Activated T-cell treated with anti-CD3 and anti-CD28 coated beads, Interleukin-2, amount 50 U/mL, for 24 hours (primary cell): ENCODE measurements around the gene MACF1.

ENCODE experiments used
- DNase-seq: peaks from one replicate; pipeline ENCODE4 v3.0.0-alpha.2; 2020
- H3K27ac Mint-ChIP-seq: 2 replicates; pipeline ENCODE4 v1.8.0; 2020; ENCODE audit warnings: mild to moderate bottlenecking, mixed read lengths
- H3K27me3 Mint-ChIP-seq: 2 replicates; pipeline ENCODE4 v1.8.0; 2020; ENCODE audit warnings: mixed read lengths
- H3K36me3 Mint-ChIP-seq: 2 replicates; pipeline ENCODE4 v1.8.0; 2020; ENCODE audit warnings: low read depth, mixed read lengths
- H3K4me1 Mint-ChIP-seq: 2 replicates; pipeline ENCODE4 v1.8.0; 2020; ENCODE audit warnings: low read depth, mixed read lengths
- H3K4me3 Mint-ChIP-seq: 2 replicates; pipeline ENCODE4 v1.8.0; 2020; ENCODE audit warnings: mild to moderate bottlenecking, moderate library complexity, mixed read lengths
- H3K9me3 Mint-ChIP-seq: 2 replicates; pipeline ENCODE4 v1.8.0; 2020; ENCODE audit warnings: mixed read lengths

MACF1 gene

DNA sequence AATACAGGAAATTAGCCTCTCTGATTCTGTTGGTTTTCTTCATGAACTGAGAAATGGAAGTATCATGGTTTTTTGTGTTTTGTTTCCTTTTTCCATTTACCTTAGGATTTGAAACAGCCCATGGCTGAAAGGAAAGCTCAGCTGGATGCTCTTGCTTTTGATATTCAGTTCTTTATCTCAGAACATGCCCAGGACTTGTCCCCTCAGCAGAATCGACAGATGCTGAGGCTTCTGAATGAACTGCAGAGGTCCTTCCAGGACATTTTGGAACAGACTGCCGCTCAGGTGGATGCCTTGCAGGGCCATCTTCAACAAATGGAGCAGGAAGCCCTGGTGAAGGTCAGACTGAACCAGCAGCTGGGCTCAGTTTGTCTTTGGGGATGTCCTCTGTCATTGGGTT, 142.4 kb downstream of the MACF1 start:
- no peak for DNase-seq
- Mint-ChIP-seq H3K9me3 (no peaks in the 10 kb centered on the region), H3K36me3 (peaks cover 87% of the 10 kb centered on the region), H3K27ac (peak overlapping the region; percentile 51), H3K27me3 (no peaks in the 10 kb centered on the region), H3K4me3 (no peak overlapping the region), H3K4me1 (peaks cover 2% of the 10 kb centered on the region)

DNA sequence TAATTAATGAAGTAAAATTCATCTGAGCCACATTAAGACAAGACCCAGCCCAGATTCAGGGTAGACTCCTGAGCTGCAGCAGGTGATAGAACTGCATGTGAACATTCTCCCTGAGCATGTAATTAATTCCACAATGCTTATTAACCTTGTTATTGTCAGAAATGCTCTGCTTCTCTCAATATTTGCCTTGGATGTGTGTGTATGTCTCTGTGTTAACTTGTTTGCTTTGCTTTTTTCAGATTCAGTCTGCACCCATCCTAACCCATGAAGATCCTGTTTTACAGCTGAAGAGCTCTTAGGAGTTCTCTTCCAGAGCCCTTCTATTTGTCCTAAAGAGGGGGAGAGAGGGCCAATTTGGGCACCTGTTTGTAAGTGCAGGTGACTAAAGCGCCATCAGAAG, 143.8 kb downstream of the MACF1 start:
- Mint-ChIP-seq H3K27ac (peak overlapping the region; percentile 5), H3K36me3 (peaks cover 86% of the 10 kb centered on the region), H3K27me3 (no peaks in the 10 kb centered on the region)

GRCh38 chr1:39352881-39353280, 148.4 kb downstream of the MACF1 start:
- Mint-ChIP-seq H3K4me3 (no peak overlapping the region), H3K27ac (peak overlapping the region; percentile 77), H3K27me3 (no peaks in the 10 kb centered on the region), H3K4me1 (peaks cover 2% of the 10 kb centered on the region), H3K36me3 (peaks cover 95% of the 10 kb centered on the region), H3K9me3 (no peaks in the 10 kb centered on the region)
- no peak for DNase-seq

More for the DNA sequence above, 143.8 kb downstream of the MACF1 start:
- no peak for DNase-seq
- Mint-ChIP-seq H3K4me3 (no peak overlapping the region), H3K4me1 (peaks cover 2% of the 10 kb centered on the region), H3K9me3 (no peaks in the 10 kb centered on the region)

- DNase-seq: no peak
- Mint-ChIP-seq H3K4me1 (peaks cover 2% of the 10 kb centered on the region), H3K27ac (peak overlapping the region; percentile 22), H3K27me3 (no peaks in the 10 kb centered on the region), H3K36me3 (peaks cover 95% of the 10 kb centered on the region), H3K9me3 (no peaks in the 10 kb centered on the region), H3K4me3 (no peak overlapping the region)
Measured at GRCh38 chr1:39354572-39354971, 150.1 kb downstream of the MACF1 start.

DNA sequence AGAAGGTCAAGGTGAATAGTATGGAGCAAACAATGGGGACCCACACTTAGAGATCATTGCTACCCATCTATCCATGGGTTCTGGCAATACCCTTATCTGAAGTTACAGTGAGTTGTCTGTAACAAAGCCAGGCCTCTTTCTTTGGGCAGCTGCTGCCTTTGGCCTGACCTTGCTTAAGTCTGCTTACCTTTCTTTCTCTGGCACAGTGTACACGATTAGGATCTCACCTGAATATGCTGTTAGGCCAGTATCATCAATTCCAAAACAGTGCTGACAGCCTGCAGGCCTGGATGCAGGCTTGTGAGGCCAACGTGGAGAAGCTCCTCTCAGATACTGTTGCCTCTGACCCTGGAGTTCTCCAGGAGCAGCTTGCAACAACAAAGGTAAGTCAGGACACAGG, 154.0 kb downstream of the MACF1 start:
- peak overlapping the region; percentile 72 for H3K27ac Mint-ChIP-seq

GRCh38 chr1:39359028-39359570, 154.6 kb downstream of the MACF1 start:
- no peak overlapping the region for H3K4me3 Mint-ChIP-seq
- peaks cover 91% of the 10 kb centered on the region for H3K36me3 Mint-ChIP-seq
- H3K27me3 Mint-ChIP-seq: no peaks in the 10 kb centered on the region
- no peak for DNase-seq
- no peaks in the 10 kb centered on the region for H3K4me1 Mint-ChIP-seq
- H3K9me3 Mint-ChIP-seq: no peaks in the 10 kb centered on the region
- H3K27ac Mint-ChIP-seq: peak overlapping the region; percentile 54

More for the DNA sequence above, 154.0 kb downstream of the MACF1 start:
- Mint-ChIP-seq H3K9me3 (no peaks in the 10 kb centered on the region), H3K4me3 (no peak overlapping the region), H3K36me3 (peaks cover 91% of the 10 kb centered on the region), H3K4me1 (no peaks in the 10 kb centered on the region), H3K27me3 (no peaks in the 10 kb centered on the region)
- no peak for DNase-seq

DNA sequence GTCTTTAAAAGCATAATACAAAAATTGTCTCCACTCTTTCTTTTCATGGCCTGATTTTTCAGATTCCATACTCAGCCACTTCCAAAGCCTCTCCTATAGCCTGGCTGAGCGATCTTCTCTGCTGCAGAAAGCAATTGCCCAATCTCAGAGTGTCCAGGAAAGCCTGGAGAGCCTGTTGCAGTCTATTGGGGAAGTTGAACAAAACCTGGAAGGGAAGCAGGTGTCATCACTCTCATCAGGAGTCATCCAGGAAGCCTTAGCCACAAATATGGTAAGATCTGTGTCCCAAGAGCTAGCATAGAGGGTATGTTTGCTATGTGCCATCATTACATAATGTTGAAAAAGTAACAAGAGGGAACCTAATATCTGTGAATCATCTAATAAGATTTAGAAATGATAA, 156.2 kb downstream of the MACF1 start:
- Mint-ChIP-seq H3K4me3 (no peak overlapping the region), H3K9me3 (no peaks in the 10 kb centered on the region), H3K27me3 (no peaks in the 10 kb centered on the region), H3K27ac (peak overlapping the region; percentile 46), H3K4me1 (no peaks in the 10 kb centered on the region), H3K36me3 (peaks cover 86% of the 10 kb centered on the region)
- DNase-seq: no peak

GRCh38 chr1:39361446-39361845, 157.0 kb downstream of the MACF1 start:
- no peaks in the 10 kb centered on the region for H3K4me1 Mint-ChIP-seq
- H3K27me3 Mint-ChIP-seq: no peaks in the 10 kb centered on the region
- H3K4me3 Mint-ChIP-seq: no peak overlapping the region
- peaks cover 87% of the 10 kb centered on the region for H3K36me3 Mint-ChIP-seq
- DNase-seq: no peak
- H3K9me3 Mint-ChIP-seq: no peaks in the 10 kb centered on the region
- H3K27ac Mint-ChIP-seq: peak overlapping the region; percentile 46

DNA sequence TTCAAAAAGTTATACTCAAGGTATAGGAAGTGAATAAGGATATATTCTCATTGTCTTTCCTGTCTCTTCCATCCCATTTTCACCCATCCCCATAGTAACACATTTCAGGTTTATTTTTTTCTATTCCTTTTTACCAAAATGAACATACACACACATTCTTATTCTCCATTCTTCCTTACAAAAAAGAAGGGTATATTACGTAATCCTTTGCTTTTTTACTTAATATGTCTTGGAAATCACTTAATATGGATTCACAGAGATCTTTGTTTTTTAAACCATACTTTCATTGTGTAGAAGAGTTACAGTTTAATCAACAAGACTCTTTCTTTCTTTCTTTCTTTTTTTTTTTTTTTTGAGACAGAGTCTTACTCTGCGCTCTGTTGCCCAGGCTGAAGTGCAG, 158.8 kb downstream of the MACF1 start:
- DNase-seq: no peak
- H3K36me3 Mint-ChIP-seq: peaks cover 84% of the 10 kb centered on the region
- no peaks in the 10 kb centered on the region for H3K9me3 Mint-ChIP-seq
- H3K4me3 Mint-ChIP-seq: no peak overlapping the region
- no peak overlapping the region for H3K27ac Mint-ChIP-seq
- H3K27me3 Mint-ChIP-seq: no peaks in the 10 kb centered on the region
- H3K4me1 Mint-ChIP-seq: no peaks in the 10 kb centered on the region

DNA sequence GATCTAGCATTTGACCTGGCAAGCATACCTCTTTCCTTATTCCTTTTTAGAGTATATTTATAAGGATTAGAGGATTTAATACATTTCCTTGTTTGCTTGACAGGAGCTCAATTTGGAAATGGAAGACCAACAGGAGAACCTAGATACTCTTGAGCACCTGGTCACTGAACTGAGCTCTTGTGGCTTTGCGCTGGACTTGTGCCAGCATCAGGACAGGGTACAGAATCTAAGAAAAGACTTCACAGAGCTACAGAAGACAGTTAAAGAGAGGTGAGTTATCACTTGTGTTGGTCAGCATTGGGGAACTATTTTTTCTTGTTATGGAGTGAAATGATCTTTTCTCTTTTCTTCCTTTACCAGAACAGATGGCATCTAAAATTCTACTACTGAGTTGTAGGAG, 163.6 kb downstream of the MACF1 start:
- no peak for DNase-seq
- no peaks in the 10 kb centered on the region for H3K4me1 Mint-ChIP-seq
- no peaks in the 10 kb centered on the region for H3K27me3 Mint-ChIP-seq
- no peaks in the 10 kb centered on the region for H3K9me3 Mint-ChIP-seq
- peaks cover 89% of the 10 kb centered on the region for H3K36me3 Mint-ChIP-seq
- H3K27ac Mint-ChIP-seq: no peak overlapping the region
- H3K4me3 Mint-ChIP-seq: no peak overlapping the region

DNA sequence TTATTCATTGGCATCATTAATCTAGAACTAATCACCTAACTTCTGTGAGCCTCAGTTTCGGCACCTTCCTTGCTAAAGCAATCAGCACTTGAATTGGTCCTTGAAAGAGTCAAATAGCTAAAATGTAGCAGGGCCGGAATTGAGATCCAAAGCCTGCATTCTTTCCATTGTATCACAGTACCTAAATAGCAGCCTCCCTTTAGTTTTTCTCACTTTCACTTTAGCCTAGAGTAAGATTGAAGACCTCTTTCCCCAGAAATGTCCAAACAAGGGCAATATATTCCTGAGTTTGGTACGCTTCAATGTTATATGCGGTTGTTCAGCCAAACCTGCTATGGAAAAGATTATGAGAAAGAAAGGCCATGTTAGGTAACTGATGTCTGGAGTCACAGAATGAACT, 165.1 kb downstream of the MACF1 start:
- H3K27me3 Mint-ChIP-seq: no peaks in the 10 kb centered on the region
- H3K4me1 Mint-ChIP-seq: no peaks in the 10 kb centered on the region
- no peak overlapping the region for H3K27ac Mint-ChIP-seq
- H3K36me3 Mint-ChIP-seq: peaks cover 92% of the 10 kb centered on the region
- H3K9me3 Mint-ChIP-seq: no peaks in the 10 kb centered on the region
- H3K4me3 Mint-ChIP-seq: no peak overlapping the region
- DNase-seq: no peak

- no peak for DNase-seq
- no peak overlapping the region for H3K4me3 Mint-ChIP-seq
- peaks cover 89% of the 10 kb centered on the region for H3K36me3 Mint-ChIP-seq
Measured at GRCh38 chr1:39370602-39371001, 166.1 kb downstream of the MACF1 start.

DNA sequence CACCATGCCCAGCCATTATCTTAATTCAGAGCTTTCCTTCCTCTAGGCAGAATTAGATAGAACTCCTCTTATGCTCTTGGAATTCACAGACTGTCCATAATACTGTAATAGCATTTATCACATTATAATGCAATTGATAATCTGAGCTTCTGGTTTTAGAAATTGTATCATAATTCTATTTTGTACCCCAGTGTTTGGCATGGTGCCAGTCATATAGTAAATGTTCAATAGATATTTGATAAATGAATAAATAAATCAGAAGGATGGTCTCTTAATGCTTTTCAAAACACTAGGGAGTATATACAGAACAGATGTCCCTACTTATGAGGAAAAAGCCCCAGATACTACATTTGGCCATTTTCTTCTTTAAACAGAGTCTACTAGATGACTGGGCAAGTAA, 167.6 kb downstream of the MACF1 start:
- no peaks in the 10 kb centered on the region for H3K9me3 Mint-ChIP-seq
- peaks cover 82% of the 10 kb centered on the region for H3K36me3 Mint-ChIP-seq
- H3K27ac Mint-ChIP-seq: no peak overlapping the region
- H3K4me3 Mint-ChIP-seq: no peak overlapping the region
- H3K4me1 Mint-ChIP-seq: no peaks in the 10 kb centered on the region
- H3K27me3 Mint-ChIP-seq: no peaks in the 10 kb centered on the region
- no peak for DNase-seq

More at GRCh38 chr1:39370602-39371001, 166.1 kb downstream of the MACF1 start:
- peak overlapping the region; percentile 23 for H3K27ac Mint-ChIP-seq
- H3K9me3 Mint-ChIP-seq: no peaks in the 10 kb centered on the region
- no peaks in the 10 kb centered on the region for H3K27me3 Mint-ChIP-seq
- no peaks in the 10 kb centered on the region for H3K4me1 Mint-ChIP-seq

- no peaks in the 10 kb centered on the region for H3K9me3 Mint-ChIP-seq
- H3K4me3 Mint-ChIP-seq: no peak overlapping the region
- peaks cover 70% of the 10 kb centered on the region for H3K36me3 Mint-ChIP-seq
- H3K27ac Mint-ChIP-seq: no peak overlapping the region
- no peak for DNase-seq
- H3K27me3 Mint-ChIP-seq: no peaks in the 10 kb centered on the region
- H3K4me1 Mint-ChIP-seq: no peaks in the 10 kb centered on the region
Measured at GRCh38 chr1:39376656-39377055, 172.2 kb downstream of the MACF1 start.

GRCh38 chr1:39378377-39378776, 173.9 kb downstream of the MACF1 start:
- Mint-ChIP-seq H3K4me1 (no peaks in the 10 kb centered on the region), H3K36me3 (peaks cover 69% of the 10 kb centered on the region), H3K27ac (peak overlapping the region; percentile 31), H3K9me3 (no peaks in the 10 kb centered on the region), H3K27me3 (no peaks in the 10 kb centered on the region), H3K4me3 (no peak overlapping the region)
- no peak for DNase-seq

DNA sequence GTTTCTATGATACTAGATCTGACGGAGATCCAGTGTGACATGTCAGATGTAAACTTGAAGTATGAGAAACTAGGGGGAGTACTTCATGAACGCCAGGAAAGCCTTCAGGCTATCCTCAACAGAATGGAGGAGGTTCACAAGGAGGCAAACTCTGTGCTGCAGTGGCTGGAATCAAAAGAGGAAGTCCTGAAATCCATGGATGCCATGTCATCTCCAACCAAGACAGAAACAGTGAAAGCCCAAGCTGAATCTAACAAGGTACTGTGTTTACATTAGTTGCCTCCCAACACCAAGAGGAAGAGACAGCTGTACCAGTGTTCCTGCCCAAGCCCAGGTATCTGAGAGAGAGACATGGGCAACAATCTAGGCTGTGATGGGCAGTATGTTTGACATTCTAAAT, 174.7 kb downstream of the MACF1 start:
- peak overlapping the region; percentile 12 for H3K27ac Mint-ChIP-seq
- H3K36me3 Mint-ChIP-seq: peaks cover 71% of the 10 kb centered on the region
- DNase-seq: no peak
- no peaks in the 10 kb centered on the region for H3K27me3 Mint-ChIP-seq
- no peaks in the 10 kb centered on the region for H3K9me3 Mint-ChIP-seq
- H3K4me1 Mint-ChIP-seq: no peaks in the 10 kb centered on the region
- H3K4me3 Mint-ChIP-seq: no peak overlapping the region
